GM19240 (cell line): ENCODE measurements around the gene OXTR.

Experiments
- DNase-seq: peaks from one replicate; pipeline ENCODE4 v3.0.0; 2011; ENCODE audit warnings: low spot score; ENCODE audit not compliant: insufficient read length

Gene OXTR

GRCh38 chr3:8767667-8768363, 1.6 kb downstream of the OXTR start:
- peak; percentile 36 for DNase-seq

- DNase-seq = no peak
Measured at GRCh38 chr3:8767256-8767666, 2.2 kb downstream of the OXTR start.

- DNase-seq = no peak
Measured at GRCh38 chr3:8766148-8766547, 3.3 kb downstream of the OXTR start.

GRCh38 chr3:8765528-8765927, 3.9 kb downstream of the OXTR start:
- no peak for DNase-seq

GRCh38 chr3:8764528-8764927, 4.9 kb downstream of the OXTR start:
- DNase-seq = no peak

- no peak for DNase-seq
Measured at GRCh38 chr3:8762607-8763377, 6.6 kb downstream of the OXTR start.

- no peak for DNase-seq
Measured at GRCh38 chr3:8761866-8762265, 7.5 kb downstream of the OXTR start.

- DNase-seq = no peak
Measured at GRCh38 chr3:8760506-8760905, 8.9 kb downstream of the OXTR start.

- DNase-seq = no peak
Measured at GRCh38 chr3:8760091-8760490, 9.3 kb downstream of the OXTR start.

GRCh38 chr3:8759038-8759707, 10.2 kb downstream of the OXTR start:
- DNase-seq = no peak

- DNase-seq = no peak
Measured at GRCh38 chr3:8757551-8758518, 11.6 kb downstream of the OXTR start.

- no peak for DNase-seq
Measured at GRCh38 chr3:8756671-8757070, 12.7 kb downstream of the OXTR start.

- no peak for DNase-seq
Measured at GRCh38 chr3:8755564-8756237, 13.7 kb downstream of the OXTR start.

- no peak for DNase-seq
Measured at GRCh38 chr3:8755097-8755496, 14.3 kb downstream of the OXTR start.

GRCh38 chr3:8752832-8753231, 16.6 kb downstream of the OXTR start:
- DNase-seq = no peak

- no peak for DNase-seq
Measured at GRCh38 chr3:8749316-8749715, 20.1 kb downstream of the OXTR start.

GRCh38 chr3:8746780-8747345, 22.6 kb downstream of the OXTR start:
- no peak for DNase-seq

- DNase-seq = no peak
Measured at GRCh38 chr3:8745619-8746370, 23.6 kb downstream of the OXTR start.

GRCh38 chr3:8743911-8744310, 25.5 kb downstream of the OXTR start:
- no peak for DNase-seq
